Melanocyte of skin (primary cell): ENCODE data around the gene SLC12A3. TPM values are rescaled to one million over a fixed set of nuclear protein-coding genes. Genes with fewer than 3 reads are reported as not detected.

Experiments used
- small RNA-seq, 2 donors: library from RNA; depleted of rRNA; stranded (forward); fragments of <200 nt; gene quantifications; one replicate each; pipeline ENCODE3, GENCODE V24; 2012
- total RNA-seq, 2 donors: library from RNA; depleted of rRNA; stranded (reverse); fragments of >200 nt; gene quantifications; 2 replicates each; pipeline ENCODE4 v1.2.3, GENCODE V29; 2012

Gene SLC12A3, protein sequence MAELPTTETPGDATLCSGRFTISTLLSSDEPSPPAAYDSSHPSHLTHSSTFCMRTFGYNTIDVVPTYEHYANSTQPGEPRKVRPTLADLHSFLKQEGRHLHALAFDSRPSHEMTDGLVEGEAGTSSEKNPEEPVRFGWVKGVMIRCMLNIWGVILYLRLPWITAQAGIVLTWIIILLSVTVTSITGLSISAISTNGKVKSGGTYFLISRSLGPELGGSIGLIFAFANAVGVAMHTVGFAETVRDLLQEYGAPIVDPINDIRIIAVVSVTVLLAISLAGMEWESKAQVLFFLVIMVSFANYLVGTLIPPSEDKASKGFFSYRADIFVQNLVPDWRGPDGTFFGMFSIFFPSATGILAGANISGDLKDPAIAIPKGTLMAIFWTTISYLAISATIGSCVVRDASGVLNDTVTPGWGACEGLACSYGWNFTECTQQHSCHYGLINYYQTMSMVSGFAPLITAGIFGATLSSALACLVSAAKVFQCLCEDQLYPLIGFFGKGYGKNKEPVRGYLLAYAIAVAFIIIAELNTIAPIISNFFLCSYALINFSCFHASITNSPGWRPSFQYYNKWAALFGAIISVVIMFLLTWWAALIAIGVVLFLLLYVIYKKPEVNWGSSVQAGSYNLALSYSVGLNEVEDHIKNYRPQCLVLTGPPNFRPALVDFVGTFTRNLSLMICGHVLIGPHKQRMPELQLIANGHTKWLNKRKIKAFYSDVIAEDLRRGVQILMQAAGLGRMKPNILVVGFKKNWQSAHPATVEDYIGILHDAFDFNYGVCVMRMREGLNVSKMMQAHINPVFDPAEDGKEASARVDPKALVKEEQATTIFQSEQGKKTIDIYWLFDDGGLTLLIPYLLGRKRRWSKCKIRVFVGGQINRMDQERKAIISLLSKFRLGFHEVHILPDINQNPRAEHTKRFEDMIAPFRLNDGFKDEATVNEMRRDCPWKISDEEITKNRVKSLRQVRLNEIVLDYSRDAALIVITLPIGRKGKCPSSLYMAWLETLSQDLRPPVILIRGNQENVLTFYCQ
- total RNA-seq = not detected

GRCh38 chr16:56864960-56865359 is at the start of gene SLC12A3:
SLC12A3 (plus strand) TSS chr16:56865207; CDS start chr16:56865236, 29 bp downstream.

DNA sequence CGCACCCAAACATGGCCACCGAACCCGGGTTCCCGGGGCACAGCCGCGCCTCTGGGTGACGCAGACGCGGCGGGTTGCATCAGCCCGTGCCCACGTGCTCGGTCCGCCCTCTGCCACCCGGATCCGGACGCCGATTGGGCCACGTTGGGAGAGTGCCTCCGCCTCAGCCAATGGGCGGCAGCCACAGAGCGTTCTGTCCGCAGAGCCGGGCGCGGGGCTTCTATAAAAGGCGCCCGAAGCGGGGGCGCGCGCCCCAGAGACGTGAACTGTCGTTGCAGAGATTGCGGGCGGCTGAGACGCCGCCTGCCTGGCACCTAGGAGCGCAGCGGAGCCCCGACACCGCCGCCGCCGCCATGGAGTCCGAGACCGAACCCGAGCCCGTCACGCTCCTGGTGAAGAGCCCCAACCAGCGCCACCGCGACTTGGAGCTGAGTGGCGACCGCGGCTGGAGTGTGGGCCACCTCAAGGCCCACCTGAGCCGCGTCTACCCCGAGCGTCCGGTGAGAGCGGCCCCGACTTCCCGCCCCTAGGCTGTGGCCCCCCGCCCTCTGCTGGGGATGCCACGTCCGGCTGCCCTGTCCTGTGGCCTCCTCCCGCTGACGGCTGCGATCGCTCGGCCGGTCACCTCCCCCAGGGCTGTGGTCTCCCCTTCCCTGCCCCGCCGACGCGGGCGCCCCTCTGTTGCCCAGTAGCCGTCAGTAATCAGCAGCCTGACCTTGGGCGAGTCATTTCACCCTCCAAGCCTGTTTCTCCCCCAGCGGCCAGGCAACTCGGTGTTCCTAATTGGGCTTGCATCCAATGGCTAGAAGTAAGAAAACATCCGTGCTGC is 67.1 kb downstream of the SLC12A3 start, which contains the start of gene HERPUD1:
TSS of gene HERPUD1 (plus strand) at position 251 of the 829 bp plus-strand sequence. CDS start at position 354, 103 bp downstream.

DNA sequence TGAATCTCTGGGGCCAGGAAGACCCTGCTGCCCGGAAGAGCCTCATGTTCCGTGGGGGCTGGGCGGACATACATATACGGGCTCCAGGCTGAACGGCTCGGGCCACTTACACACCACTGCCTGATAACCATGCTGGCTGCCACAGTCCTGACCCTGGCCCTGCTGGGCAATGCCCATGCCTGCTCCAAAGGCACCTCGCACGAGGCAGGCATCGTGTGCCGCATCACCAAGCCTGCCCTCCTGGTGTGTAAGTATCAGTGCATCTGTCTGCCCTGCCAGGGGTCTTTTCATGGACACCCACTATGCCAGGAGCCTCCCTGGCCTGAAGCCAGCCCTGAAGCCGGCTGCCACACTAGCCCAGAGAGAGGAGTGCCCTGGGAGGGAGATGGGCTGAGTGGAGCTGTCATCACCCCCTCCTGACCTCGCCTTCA is 96.9 kb downstream of the SLC12A3 start, which contains the start of gene CETP:
TSS of gene CETP (plus strand) at position 100 of the 431 bp plus-strand sequence. CDS start at position 130, 30 bp downstream.

Small RNA genes lying within 50 kb of the gene (small RNA-seq; reads per million reads assigned to genes)
- 27.8 to 27.9 reads per million in 2 donors for gene MIR138-2

Other genes with a start within 250 kb of the SLC12A3 start
- gene MT1E, start 239.4 kb upstream of the SLC12A3 start, total RNA-seq = 100 to 1,000 TPM in 1 of 2 donors, 10 to 100 TPM in 1; 42.0 to 141 TPM
- gene MT1M, start 232.5 kb upstream of the SLC12A3 start, total RNA-seq = 1 to 10 TPM in 1 of 2 donors, under 1 TPM in 1; 0.67 to 4.1 TPM
- gene MT1A, start 226.5 kb upstream of the SLC12A3 start, total RNA-seq = 1 to 10 TPM; 2.8 to 5.7 TPM
- not detected for gene MT1B, start 213.3 kb upstream of the SLC12A3 start, total RNA-seq
- 1 to 10 TPM; 5.0 to 6.2 TPM for gene MT1F, start 207.2 kb upstream of the SLC12A3 start, total RNA-seq
- gene MT1G, start 197.1 kb upstream of the SLC12A3 start, total RNA-seq = 1 to 10 TPM; 1.4 to 4.3 TPM
- not detected for gene MT1H, start 195.4 kb upstream of the SLC12A3 start, total RNA-seq
- gene MT1X, start 182.7 kb upstream of the SLC12A3 start, total RNA-seq = 100 to 1,000 TPM; 131 to 136 TPM
- 100 to 1,000 TPM; 122 to 149 TPM for gene NUP93, start 135.1 kb upstream of the SLC12A3 start, total RNA-seq
- 10 to 100 TPM; 69.5 to 80.6 TPM for gene HERPUD1, start 66.9 kb downstream of the SLC12A3 start, total RNA-seq
- not detected for gene CETP, start 96.7 kb downstream of the SLC12A3 start, total RNA-seq
- 10 to 100 TPM; 95.7 to 97.2 TPM for gene NLRC5, start 124.3 kb downstream of the SLC12A3 start, total RNA-seq
- gene CPNE2, start 227.4 kb downstream of the SLC12A3 start, total RNA-seq = 10 to 100 TPM in 1 of 2 donors, 1 to 10 TPM in 1; 6.9 to 14.7 TPM